HCT116 (cell line): ENCODE results near the gene TADA3. TPM values are rescaled to one million over a fixed set of nuclear protein-coding genes. Genes with fewer than 3 reads are reported as not detected.

Experiments
- ATAC-seq: fragments of 200-7000 bp; cut with Tn5 transposase; 2 replicates; pipeline ENCODE4 v1.9.1; 2020; ENCODE audit warnings: mild to moderate bottlenecking, moderate library complexity
- BruUV-seq: library from RNA; stranded (reverse); fragments of 400-500 nt; replicated peaks from 2 replicates; lab custom pipeline; 2021; lab: Mats Ljungman, UMichigan
- CTCF ChIA-PET: fragments of 300-600 bp; sonication (Branson Sonifier 250); formaldehyde crosslinking; loops from one replicate; lab custom pipeline; 2021; ENCODE audit warnings: antibody characterized with exemption; lab: Charles Lee
- POLR2A ChIA-PET: fragments of 300-600, 350-600 bp; sonication (Branson Sonifier 250); formaldehyde crosslinking; loops from one replicate; lab custom pipeline; 2021; ENCODE audit warnings: antibody characterized with exemption; lab: Charles Lee
- RAD21 ChIA-PET, 2 experiments: fragments of 300-600 bp; sonication (Branson Sonifier 250); formaldehyde crosslinking; loops; one replicate each; lab custom pipeline; 2023; ENCODE audit warnings: low total read pairs in 2 of 2; ENCODE audit not compliant: uncharacterized antibody in 2 of 2, unreplicated experiment in 2 of 2, low non-redundant PET in 1 of 2; lab: Charles Lee
- DNase-seq: peaks from one replicate; pipeline ENCODE4 v3.0.0-alpha.2; 2010; ENCODE audit warnings: low read depth, low spot score
- H2AFZ ChIP-seq: fragments of 200-600 bp; shearing (Covaris generic), sonication (generic); 2 replicates; pipeline ENCODE4 v1.6.1; 2017; ENCODE audit warnings: low read depth, mixed run types, mixed read lengths, antibody characterized with exemption, low read length; ENCODE audit not compliant: poor library complexity, severe bottlenecking
- H3K27ac ChIP-seq: 2 replicates; pipeline ENCODE4 v1.5.1; 2012; ENCODE audit warnings: low read depth, low read length
- H3K27me3 ChIP-seq: fragments of 200-600 bp; sonication (generic); 2 replicates; pipeline ENCODE4 v1.6.1; 2016; ENCODE audit warnings: mixed run types, low read length, mixed read lengths; ENCODE audit not compliant: insufficient read depth
- H3K36me3 ChIP-seq, 2 experiments: fragments of 200-500 bp in 1 of 2; fragments of 200-600 bp in 1 of 2; sonication (Bioruptor generic) in 1 of 2; sonication (generic) in 1 of 2; 2 replicates each; pipeline versions ENCODE4 v1.5.1 to v1.6.1; 2014 to 2016; ENCODE audit warnings: low read length in 2 of 2, inconsistent platforms in 1 of 2, mixed read lengths in 1 of 2, mixed run types in 1 of 2; ENCODE audit not compliant: insufficient read depth in 2 of 2, control insufficient read depth in 1 of 2
- H3K4me1 ChIP-seq, 2 experiments: fragments of 200-600 bp in 1 of 2; sonication (generic) in 1 of 2; 2 replicates each; pipeline versions ENCODE4 v1.5.1 to v1.6.1; 2012 to 2017; ENCODE audit warnings: low read length in 2 of 2, inconsistent platforms in 1 of 2, mild to moderate bottlenecking in 1 of 2, mixed read lengths in 1 of 2, mixed run types in 1 of 2, moderate library complexity in 1 of 2; ENCODE audit not compliant: insufficient read depth in 2 of 2, control insufficient read depth in 1 of 2
- H3K4me2 ChIP-seq: fragments of 200-600 bp; sonication (generic); 2 replicates; pipeline ENCODE4 v1.6.1; 2017; ENCODE audit warnings: mixed run types, low read length, mixed read lengths
- H3K4me3 ChIP-seq, 2 experiments: fragments of 200-600 bp in 1 of 2; sonication (generic) in 1 of 2; replicated peaks in 1 of 2; 2 replicates each; pipeline ENCODE4 v1.5.1; 2011 to 2016; ENCODE audit warnings: low read length in 2 of 2, control low read depth in 1 of 2, low read depth in 1 of 2, mild to moderate bottlenecking in 1 of 2, mixed read lengths in 1 of 2, mixed run types in 1 of 2
- H3K79me2 ChIP-seq: fragments of 200-600 bp; sonication (generic); 2 replicates; pipeline ENCODE4 v1.6.1; 2017; ENCODE audit warnings: mild to moderate bottlenecking, mixed run types, low read length, moderate library complexity, mixed read lengths; ENCODE audit not compliant: insufficient read depth
- H3K9ac ChIP-seq: fragments of 200-600 bp; sonication (generic); 2 replicates; pipeline ENCODE4 v1.6.1; 2016; ENCODE audit warnings: low read length, mixed read lengths
- H3K9me2 ChIP-seq: fragments of 200-600 bp; sonication (generic), shearing (Covaris generic); 2 replicates; pipeline ENCODE4 v1.6.1; 2017; ENCODE audit warnings: mixed run types, mild to moderate bottlenecking, moderate library complexity; ENCODE audit not compliant: insufficient read depth
- H3K9me3 ChIP-seq, 2 experiments: fragments of 200-500 bp in 1 of 2; fragments of 200-600 bp in 1 of 2; sonication (Bioruptor generic) in 1 of 2; sonication (generic) in 1 of 2; 2 replicates each; pipeline ENCODE4 v1.6.1; 2014 to 2017; ENCODE audit warnings: low read length in 2 of 2, mixed read lengths in 2 of 2, inconsistent platforms in 1 of 2, low read depth in 1 of 2, mild to moderate bottlenecking in 1 of 2, mixed run types in 1 of 2, moderate library complexity in 1 of 2; ENCODE audit not compliant: control insufficient read depth in 1 of 2, insufficient read depth in 1 of 2
- H4K20me1 ChIP-seq: fragments of 200-600 bp; sonication (generic), shearing (Covaris generic); 2 replicates; pipeline ENCODE4 v1.6.1; 2017; ENCODE audit warnings: mixed run types, mild to moderate bottlenecking, moderate library complexity; ENCODE audit not compliant: insufficient read depth
- ATF3 ChIP-seq: IDR thresholded peaks from 2 replicates; pipeline ENCODE4 v1.6.1; 2012
- ELF1 ChIP-seq: IDR thresholded peaks from 2 replicates; pipeline ENCODE4 v1.6.1; 2012; ENCODE audit warnings: low read depth, borderline replicate concordance
- EZH2phosphoT487 ChIP-seq: fragments of 200-600 bp; IDR thresholded peaks from 2 replicates; pipeline ENCODE4 v1.6.1; 2018; ENCODE audit warnings: antibody characterized with exemption, borderline replicate concordance
- FOSL1 ChIP-seq: IDR thresholded peaks from 2 replicates; pipeline ENCODE4 v1.6.1; 2012; ENCODE audit warnings: low read depth
- MAX ChIP-seq: IDR thresholded peaks from 2 replicates; pipeline ENCODE4 v1.6.1; 2012
- POLR2A ChIP-seq: IDR thresholded peaks from 2 replicates; pipeline ENCODE4 v1.7.0; 2011; ENCODE audit warnings: borderline replicate concordance; ENCODE audit not compliant: insufficient read depth, insufficient read length; ENCODE audit errors: extremely low read depth
- POLR2AphosphoS5 ChIP-seq: IDR thresholded peaks from 2 replicates; pipeline ENCODE4 v1.6.1; 2011; ENCODE audit warnings: mild to moderate bottlenecking, low read depth, low read length, moderate library complexity
- RAD21 ChIP-seq: IDR thresholded peaks from 2 replicates; pipeline ENCODE4 v1.6.1; 2012; ENCODE audit warnings: low read depth, mild to moderate bottlenecking
- REST ChIP-seq: IDR thresholded peaks from 2 replicates; pipeline ENCODE4 v1.6.1; 2012; ENCODE audit warnings: low read depth
- SP1 ChIP-seq: IDR thresholded peaks from 2 replicates; pipeline ENCODE4 v1.6.1; 2012; ENCODE audit warnings: low read depth
- SRF ChIP-seq: IDR thresholded peaks from 2 replicates; pipeline ENCODE4 v1.6.1; 2012; ENCODE audit warnings: low read depth
- ZBTB33 ChIP-seq: IDR thresholded peaks from 2 replicates; pipeline ENCODE4 v1.6.1; 2011; ENCODE audit warnings: mild to moderate bottlenecking, low read length, moderate library complexity; ENCODE audit not compliant: insufficient replicate concordance; ENCODE audit errors: extremely low read depth
- ZFX ChIP-seq: fragments of 450-650 bp; IDR thresholded peaks from 2 replicates; pipeline ENCODE4 v1.6.1; 2017
- intact Hi-C: fragments of 100-400 bp; cut with micrococcal nuclease; formaldehyde crosslinking; loops from 2 replicates; pipeline ENCODE4 v1.10.0; 2022
- total RNA-seq: library from RNA; stranded (reverse); gene quantifications from one replicate; pipeline ENCODE4 v1.2.1, GENCODE V29; 2021; ENCODE audit not compliant: unreplicated experiment

Gene TADA3
- total RNA-seq, 1 experiment from 2014 or later: 72.0 TPM

- CTCF ChIA-PET: no interaction called here
- POLR2A ChIA-PET: no interaction called here
- RAD21 ChIA-PET: interaction anchor here in 1 of 2 experiments (1.2 kb wide), 1 partner anchor 35 kb away, joined by 3 read pairs; no protein-coding TSS in a partner anchor
- intact Hi-C loops: no loop called here
- Histone ChIP-seq H3K79me2 (peaks cover 8% of the 10 kb centered on the region), H2AFZ (peak overlapping the region; percentile 2), H3K4me2 (peak overlapping the region; percentile 99), H3K9me2 (no peaks in the 10 kb centered on the region), H3K36me3 (peaks cover 21 to 32% of the 10 kb centered on the region in 2 experiments), H3K9me3 (no peaks in the 10 kb centered on the region), H3K27me3 (no peaks in the 10 kb centered on the region), H4K20me1 (no peaks in the 10 kb centered on the region), H3K27ac (peak overlapping the region; percentile 74), H3K4me1 (peaks cover 8 to 18% of the 10 kb centered on the region in 2 experiments), H3K9ac (peak overlapping the region; percentile 78), H3K4me3 (peak overlapping the region; percentile 73 to 82)
- DNase-seq (no peak), ATAC-seq (no peak)
- BruUV-seq: TSS peak; percentile 50
- TF ChIP-seq ATF3 (no peak), ZFX (no peak), POLR2AphosphoS5 (no peak), ELF1 (no peak), EZH2phosphoT487 (no peak), POLR2A (no peak), ZBTB33 (no peak), FOSL1 (no peak), SRF (no peak), MAX (no peak), REST (no peak), SP1 (no peak), RAD21 (no peak)
These were observed 41.5 kb downstream of the TADA3 start for GRCh38 chr3:9750556-9751411.
